Epithelial cell of prostate (primary cell): ENCODE measurements around the gene SPOUT1.
"Not testable (repeated sequence)": the region's sequence is repeated elsewhere in the genome, so short reads cannot be mapped to it uniquely, and the experiment has no call there.

ENCODE experiments used
- DNase-seq: peaks from one replicate; pipeline ENCODE4 v3.0.0-alpha.2; 2011; ENCODE audit warnings: low read depth, low spot score
- H3K27ac ChIP-seq: fragments of 450-650 bp; 2 replicates; pipeline ENCODE4 v1.5.1; 2017; ENCODE audit warnings: mild to moderate bottlenecking

The SPOUT1 gene

DNA sequence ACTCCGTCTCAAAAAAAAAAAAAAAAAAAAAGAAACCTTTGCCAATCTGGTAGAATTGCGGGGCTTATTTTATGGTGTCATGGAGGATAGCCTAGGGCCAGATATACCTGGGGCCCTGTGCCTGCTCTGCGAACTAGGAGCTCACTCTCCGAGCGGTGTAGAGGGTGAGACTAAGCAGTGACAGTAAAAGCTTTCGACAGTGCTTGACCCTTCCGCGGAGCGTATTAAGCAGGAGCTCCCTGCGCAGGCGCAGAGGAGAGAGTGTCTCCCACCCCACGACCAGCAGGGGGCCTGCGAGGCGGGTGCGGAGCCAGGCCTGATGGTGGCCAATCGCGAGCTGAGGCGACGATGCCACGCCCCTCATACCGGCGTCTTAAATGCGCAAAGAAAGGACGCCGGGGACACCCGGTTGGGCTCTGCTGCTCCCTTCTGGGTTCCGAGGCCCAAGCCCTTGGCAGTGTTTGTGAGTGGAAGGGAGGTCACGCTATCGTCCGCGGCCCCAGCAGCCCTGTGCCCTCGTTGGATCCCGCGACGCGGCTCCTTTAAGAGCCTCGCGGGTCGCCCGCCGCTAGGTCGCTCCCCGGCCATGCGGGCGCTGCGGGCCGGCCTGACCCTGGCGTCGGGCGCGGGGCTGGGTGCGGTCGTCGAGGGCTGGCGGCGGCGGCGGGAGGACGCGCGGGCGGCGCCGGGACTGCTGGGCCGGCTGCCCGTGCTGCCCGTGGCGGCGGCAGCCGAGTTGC, 11.3 kb downstream of the SPOUT1 start, which contains the start of gene ENDOG:
Gene ENDOG, plus strand, starts transcription at position 402 of the 740 bp plus-strand sequence. Its CDS starts 185 bp downstream, at position 587.
- peak within 1 kb of the TSS; percentile 57 for H3K27ac ChIP-seq
- peak; percentile 65 for DNase-seq

DNA sequence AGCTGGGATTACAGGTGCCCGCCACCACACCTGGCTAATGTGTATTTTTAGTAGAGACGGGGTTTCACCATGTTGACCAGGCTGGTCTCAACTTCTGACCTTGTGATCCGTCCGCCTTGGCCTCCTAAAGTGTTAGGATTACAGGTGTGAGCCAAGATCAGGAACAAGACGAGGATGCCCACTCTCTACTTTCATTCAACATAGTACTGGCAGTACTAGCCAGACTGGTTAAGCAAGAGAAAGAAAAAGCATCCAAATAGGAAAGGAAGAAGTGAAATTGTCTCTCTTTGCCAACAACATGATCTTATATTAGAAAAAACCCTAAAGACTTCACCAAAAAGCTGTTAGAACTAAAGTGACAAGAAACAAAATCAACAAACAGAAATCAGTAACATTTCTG, 18.7 kb downstream of the SPOUT1 start:
- no peak overlapping the region for H3K27ac ChIP-seq
- no peak for DNase-seq

DNA sequence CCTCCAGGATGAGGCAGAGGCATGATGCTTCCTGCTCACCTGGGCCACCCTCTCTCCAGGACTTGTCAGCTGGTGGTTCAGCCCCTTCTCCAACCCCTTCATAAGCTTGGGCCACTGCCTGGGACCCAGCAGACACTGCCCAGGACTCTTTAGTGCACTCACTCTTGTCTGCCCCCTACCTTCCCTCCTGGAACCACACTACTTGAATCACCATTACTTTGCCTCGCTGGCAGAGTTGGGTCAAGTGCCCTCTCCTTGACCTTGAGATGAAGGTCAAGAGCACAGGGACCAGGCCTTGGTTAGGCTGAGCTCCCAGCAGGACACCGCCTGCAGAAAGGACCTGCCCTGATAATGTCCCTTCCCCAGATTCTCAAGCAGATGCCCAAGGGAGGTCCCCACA, 19.8 kb downstream of the SPOUT1 start:
- DNase-seq, result no peak
- no peak overlapping the region for H3K27ac ChIP-seq

DNA sequence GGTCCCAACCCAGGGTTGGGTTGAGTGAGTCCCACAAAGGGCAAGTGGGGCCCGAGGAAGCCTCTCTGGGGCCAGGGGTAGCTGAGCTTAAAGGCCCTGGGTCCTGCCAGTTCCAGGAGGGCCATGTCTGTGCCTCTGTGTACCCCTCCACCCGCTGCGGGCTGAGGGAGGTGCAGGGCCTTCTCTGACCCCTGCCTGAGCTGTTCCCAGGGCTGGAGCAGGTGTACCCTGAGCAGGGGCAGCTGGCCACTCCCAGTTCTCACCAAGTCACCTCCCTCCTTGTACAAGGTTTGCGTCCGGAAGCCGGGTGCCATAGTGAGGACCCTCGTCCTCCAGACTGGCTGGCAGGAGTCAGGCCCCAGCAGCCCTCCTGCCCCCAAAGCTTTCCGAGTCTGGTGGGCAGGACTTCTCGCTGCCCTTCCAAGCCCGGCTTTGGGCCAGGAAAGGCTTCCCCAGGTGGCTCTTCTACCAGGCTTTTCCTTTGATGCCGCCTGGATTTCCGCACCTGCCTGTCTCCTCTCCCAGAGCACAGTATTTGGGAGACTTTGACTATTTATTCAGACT, 20.5 kb downstream of the SPOUT1 start:
- DNase-seq, result no peak
- no peak overlapping the region for H3K27ac ChIP-seq

DNA sequence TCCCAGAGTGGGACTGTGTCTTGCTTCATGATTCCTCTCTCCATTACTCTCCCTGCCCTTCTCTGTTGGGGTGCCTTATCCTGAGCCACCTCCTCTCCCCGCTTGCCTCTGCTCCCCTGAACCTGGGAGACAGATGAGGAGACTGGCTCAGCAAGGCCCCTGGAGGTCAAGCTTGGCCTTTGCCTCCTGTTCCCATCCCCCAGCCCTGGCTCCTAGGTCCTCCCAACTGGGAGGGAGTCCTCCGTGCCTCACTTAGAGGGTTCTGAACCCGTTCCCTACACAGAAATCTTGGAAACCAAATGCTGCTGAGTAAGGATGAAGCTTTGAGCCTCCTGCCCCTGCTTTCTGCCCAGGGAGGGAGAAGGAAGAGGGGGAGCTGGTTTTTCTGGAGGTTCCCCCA, 21.1 kb downstream of the SPOUT1 start:
- H3K27ac ChIP-seq, result no peak overlapping the region
- no peak for DNase-seq

DNA sequence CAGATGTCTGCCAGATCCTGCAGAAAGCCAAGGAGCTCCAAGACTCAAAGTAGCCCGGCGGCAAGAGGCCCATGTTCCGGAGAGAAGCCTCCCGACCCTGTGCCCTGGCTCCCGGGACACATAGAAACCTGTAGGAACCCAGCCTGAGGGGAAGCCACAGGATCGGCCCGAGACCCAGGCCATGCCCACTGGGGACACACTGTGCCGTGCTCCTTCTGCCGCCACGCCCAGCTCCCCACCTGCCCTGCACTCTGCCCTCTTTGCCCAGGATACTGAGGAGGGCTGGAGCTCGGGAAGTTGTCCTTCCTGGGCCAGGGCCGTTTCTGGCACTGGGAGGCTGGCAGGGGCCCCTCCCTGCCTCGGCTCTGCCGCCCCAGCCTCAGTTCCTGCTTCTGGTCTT, 21.8 kb downstream of the SPOUT1 start:
- no peak overlapping the region for H3K27ac ChIP-seq
- no peak for DNase-seq

DNA sequence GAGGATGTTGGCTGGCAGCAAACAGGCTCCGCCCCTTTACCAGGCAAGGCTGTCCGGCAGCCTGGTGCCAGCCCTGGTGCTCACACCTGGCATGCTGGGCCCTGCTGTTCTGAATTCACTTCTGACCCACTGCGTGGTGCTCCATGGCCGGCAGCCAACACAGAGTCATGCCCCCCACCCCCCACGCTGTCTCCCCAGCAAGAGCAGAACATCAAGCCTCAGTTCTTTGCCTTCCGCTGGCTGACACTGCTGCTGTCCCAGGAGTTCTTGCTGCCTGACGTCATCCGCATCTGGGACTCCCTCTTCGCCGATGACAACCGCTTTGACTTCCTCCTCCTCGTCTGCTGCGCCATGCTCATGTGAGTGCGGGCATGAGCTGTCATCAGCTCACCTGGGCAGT, 23.9 kb downstream of the SPOUT1 start:
- no peak for DNase-seq
- no peak overlapping the region for H3K27ac ChIP-seq

DNA sequence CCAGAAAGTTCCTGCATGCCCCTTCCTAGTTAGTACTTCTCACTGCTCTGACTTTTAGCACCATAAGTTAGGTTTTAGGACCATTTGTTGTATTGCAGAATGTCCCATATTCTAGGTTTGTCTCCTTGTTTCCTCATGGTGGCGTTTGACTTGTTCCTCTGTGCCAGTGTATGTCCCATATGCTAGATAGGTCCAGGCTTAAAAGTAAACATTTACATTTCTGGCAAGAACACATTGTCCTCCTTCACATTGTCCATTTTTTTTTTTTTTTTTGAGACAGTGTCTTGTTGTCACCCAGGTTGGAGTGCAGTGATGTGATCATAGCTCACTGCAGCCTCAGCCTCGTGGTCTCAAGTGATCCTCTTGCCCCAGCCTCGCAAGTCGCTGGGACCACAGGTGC, 27.1 kb downstream of the SPOUT1 start:
- DNase-seq, result no peak
- H3K27ac ChIP-seq, result no peak overlapping the region

DNA sequence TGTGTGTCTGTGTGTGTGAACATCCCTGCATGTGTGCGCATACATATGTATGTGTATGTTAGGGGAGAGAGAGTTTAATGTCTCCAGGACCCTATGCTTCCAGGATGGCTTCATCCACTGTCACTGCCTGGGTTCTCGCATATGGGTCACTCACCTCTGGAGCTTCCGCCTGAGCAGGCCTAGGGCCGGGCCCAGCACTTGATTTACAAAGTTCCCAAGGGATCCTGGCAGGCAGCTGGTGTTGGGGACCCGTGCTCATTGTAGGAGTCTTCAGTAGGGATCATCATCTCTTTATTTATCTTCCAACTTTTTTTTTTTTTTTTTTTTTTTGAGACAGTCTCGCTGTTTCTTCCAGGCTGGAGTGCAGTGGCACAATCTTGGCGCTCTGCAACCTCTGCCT, 29.5 kb downstream of the SPOUT1 start:
- H3K27ac ChIP-seq, result no peak overlapping the region
- no peak for DNase-seq

DNA sequence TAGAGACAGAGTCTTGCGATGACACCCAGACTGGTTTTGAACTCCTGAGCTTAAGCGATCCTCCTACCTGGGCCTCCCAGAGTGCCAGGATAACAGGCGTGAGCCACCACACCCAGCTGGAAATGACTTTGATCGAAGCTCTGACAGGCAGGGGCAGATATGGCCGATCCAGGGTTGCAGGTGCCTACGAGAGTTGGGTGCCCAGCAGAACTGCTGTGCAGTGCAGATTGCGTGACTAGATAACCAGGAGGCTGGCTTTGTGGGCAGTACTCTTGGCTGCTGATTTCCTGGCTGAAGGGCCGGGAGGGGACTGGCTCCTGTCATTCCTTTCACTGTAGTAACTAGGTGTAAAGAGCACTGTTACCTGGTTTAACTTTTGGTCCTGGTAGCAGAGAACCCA, 30.7 kb downstream of the SPOUT1 start:
- H3K27ac ChIP-seq, result no peak overlapping the region
- no peak for DNase-seq

DNA sequence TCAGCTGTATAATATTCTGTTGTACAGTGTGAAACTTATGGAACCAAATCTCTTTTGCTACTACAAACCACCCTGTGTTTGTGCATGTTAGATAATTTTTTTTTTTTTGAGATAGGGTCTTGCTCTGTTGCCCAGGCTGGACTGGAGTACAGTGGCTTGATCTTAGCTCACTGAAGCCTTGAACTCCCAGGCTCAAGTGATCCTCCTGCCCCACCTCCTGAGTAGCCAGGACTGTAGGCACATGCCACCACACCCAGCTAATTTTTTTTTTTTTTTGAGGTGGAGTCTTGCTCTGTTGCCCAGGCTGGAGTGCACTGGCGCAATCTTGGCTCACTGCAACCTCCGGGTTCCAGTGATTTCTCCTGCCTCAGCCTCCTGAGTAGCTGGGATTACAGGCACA, 34.6 kb downstream of the SPOUT1 start:
- DNase-seq, H3K27ac ChIP-seq: not testable (repeated sequence)

DNA sequence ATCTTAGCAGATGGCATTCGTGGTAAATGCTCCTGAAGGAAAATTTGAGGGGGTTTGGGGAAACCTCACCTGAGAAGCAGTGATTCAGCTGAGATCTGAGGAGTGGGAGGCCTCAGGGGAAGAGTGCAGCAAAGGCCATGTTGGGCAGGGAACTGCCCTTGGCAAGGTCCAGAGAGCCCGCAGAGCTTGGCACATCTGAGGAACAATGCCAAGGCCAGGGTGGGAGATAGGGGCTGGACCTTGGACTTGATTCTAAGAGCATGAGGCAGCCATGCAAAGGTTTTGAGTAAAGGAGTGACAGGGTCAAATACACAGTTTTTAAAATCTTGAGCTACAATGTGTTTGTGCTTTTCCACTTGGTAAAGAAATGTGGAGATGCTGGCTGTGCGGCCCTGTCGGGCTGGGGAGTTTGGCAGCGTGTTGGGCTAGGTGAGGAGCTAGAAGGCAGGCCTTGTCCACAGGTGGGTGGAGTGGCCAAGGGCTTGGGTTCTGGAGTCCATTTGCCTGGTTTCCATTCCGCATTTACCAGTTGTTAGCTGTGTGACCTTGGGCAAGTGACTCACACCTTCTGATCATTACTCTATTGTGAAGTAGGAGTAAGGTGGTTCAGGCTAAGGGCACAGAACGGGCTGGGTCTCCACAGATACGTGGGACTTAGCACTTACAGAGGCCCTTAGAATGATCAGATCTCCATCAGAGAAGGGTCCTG, 36.5 kb downstream of the SPOUT1 start:
- H3K27ac ChIP-seq, result no peak overlapping the region
- DNase-seq, result no peak

DNA sequence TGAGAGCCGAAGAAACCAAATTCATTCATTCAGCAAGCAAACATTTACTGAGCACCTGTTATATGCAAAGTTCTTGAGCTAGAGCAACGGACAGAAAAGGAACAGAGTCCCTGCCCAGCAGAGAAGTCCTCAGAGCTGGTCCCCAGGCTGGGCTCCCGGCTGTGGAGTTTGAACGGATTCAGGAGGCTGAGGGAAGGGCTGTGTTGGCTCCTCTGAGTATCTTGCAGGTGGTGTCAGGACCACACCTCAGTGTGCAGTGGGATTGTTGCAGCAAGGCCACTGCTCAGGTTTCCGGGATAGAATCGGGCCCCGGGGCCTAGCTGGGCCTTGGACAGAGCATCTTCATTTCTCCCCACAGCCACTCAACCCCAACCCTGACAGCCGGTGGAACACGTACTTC, 37.5 kb downstream of the SPOUT1 start:
- no peak overlapping the region for H3K27ac ChIP-seq
- no peak for DNase-seq

DNA sequence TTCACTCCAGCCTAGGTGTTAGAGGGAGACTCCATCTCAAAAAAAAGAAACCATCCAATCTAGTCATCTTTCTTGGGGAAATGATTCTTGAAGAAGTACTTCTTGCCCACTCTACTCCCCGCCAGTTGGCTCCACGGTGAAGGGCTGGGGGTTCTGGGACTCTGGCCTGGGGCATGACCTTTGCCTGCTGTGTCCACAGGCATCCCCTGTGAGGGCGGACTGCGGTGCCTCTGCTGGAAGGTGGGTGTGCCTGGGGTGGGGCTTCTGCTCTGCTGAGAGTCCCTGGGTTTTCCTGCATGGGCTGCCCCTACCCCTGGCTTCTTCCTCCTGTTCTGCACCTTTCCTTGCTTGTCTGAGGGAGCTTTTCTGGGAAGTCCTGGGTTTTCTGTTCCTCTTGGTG, 39.1 kb downstream of the SPOUT1 start:
- no peak overlapping the region for H3K27ac ChIP-seq
- no peak for DNase-seq

DNA sequence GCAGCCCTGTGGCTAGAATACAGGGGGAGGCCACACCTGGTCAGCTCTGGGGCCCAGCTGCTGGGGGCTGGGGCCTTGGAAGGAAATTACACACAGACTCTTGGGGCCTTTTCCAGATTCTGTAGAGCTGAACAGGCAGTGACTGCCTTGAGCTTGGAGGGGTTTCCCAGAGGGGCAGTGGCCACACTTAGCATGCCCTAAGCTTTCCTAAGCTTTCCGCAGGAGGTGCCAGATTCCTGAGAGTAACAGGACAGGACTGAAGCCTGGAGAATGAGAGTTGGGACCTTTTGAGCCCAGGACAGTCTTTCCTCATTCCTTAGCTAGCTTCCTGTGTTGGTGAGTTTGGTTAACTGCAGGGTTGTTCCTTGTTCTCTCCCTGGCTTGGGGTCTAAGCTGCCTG, 41.1 kb downstream of the SPOUT1 start:
- DNase-seq, result no peak
- no peak overlapping the region for H3K27ac ChIP-seq

DNA sequence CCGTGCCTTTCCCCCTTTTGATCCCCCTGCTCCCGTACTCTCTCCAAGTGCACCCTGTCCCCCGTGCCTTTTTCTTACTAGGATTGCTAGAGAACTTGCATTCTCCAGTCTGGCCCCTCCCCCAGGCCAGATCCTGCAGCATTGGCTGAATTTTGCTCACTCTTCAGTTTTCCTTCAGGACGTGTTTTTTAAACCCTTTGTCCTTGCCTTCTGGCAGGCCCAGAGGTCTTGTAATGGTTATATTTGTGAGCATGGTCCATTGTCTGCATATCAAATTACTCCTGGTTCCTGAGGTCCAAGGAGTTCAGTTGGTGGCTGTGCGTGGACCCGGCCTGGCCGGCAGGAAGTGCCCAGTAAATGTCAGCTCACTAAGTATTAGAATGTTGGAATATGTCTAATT, 41.9 kb downstream of the SPOUT1 start:
- DNase-seq, result no peak
- peak overlapping the region; percentile 56 for H3K27ac ChIP-seq

DNA sequence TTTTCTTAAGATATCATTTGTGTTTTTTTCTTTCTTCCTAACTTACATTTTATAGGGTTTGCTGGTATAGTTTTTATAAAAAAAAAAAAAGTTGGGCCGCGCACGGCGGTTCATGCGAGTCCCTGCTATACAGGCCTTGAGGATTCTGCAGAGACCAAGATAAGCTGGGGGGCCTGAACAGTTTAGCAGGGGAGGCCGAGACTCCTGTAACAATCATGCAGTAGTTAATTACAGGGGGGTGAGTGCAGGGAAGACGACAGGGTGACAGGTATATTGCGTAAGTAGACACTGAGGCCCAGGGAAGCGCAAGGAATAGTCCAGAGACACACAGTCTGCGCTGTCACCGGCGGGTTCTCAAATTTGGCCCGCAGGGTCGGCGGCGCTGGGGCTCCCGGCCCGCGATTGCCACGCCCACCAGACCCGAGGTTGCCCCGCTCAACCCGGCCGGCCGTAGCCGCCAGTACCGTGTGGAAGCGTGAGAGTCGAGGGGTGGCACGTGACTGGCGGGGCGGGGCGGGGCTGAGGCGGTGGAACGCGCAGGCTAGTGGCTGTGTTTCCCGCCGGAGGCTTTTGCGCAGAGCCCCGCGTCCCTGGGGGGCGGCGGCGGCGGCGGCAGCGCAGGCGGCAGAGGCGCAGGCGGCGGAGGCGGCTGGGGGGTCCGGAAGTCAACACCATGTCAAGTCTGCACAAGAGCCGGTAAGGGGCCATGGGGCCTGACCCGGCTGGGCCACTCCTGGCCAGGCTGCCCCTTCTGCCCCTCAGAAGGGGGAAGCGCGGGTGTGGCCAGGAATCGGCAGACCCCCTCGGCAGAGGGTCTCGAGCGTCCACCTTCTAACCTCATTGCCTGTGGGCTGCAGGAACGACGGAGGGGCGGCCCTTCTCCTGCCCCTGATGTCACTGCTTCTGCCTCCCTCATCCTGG, 42.7 kb downstream of the SPOUT1 start, which contains the start of gene TBC1D13:
Gene TBC1D13, plus strand, starts transcription at position 573 of the 921 bp plus-strand sequence. Its CDS starts 101 bp downstream, at position 674.
- no peak for DNase-seq

DNA sequence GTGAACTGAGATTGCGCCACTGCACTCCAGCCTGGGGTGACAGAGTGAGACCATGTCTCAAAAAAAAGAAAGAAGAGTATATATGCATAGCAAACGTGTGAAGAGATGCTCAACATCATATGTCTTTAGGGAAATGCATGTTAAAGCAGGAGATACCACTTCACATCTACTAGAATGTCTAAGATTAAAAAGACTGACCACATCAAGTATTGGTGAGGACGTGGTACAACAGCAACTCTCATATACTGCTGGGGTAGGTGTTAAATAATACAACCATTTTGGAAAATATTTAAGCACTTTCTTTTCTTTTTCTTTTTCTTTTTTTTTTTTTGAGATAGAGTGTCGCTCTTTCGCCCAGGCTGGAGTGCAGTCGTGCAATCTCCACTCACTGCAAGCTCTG, 44.2 kb downstream of the SPOUT1 start:
- DNase-seq, result no peak
- H3K27ac ChIP-seq, result no peak overlapping the region

More for the DNA sequence above, 42.7 kb downstream of the SPOUT1 start, which contains the start of gene TBC1D13:
- H3K27ac ChIP-seq, result peak within 1 kb of the TSS; percentile 56

DNA sequence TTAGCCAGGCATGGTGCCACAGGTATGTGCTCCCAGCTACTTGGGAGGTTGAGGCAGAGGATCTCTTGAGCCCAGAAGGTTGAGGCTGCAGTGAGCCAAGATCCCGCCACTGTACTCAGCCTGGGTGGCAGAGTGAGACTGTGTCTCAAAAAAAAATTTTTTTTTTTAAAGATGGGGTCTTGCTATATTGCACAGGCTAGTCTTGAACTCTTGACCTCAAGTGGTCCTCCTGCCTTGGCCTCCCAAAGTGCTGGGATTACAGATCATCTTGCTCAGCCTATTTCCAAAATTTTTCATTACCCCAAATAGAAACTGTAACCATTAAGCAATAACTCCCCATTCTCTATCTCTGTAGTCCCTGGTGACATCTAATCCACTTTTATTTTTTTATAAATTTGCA, 46.9 kb downstream of the SPOUT1 start:
- no peak overlapping the region for H3K27ac ChIP-seq
- DNase-seq, result no peak
